GM23338 (cell line): ENCODE results near the gene TBC1D21.

ENCODE experiments used
- CREB1 ChIP-seq: fragments of 250-450 bp; sonication (Bioruptor Pico); IDR thresholded peaks from 2 replicates; pipeline ENCODE4 v1.5.0; 2020; ENCODE audit warnings: low read depth, mild to moderate bottlenecking, moderate library complexity
- CTCF ChIP-seq, 2 experiments: fragments of 200-600 bp in 1 of 2; sonication (generic) in 1 of 2; conservative IDR thresholded peaks; 2 replicates each; pipeline versions ENCODE4 v1.5.1 to v1.6.1; 2016 to 2017; ENCODE audit warnings: antibody characterized with exemption in 2 of 2, low read depth in 2 of 2, mild to moderate bottlenecking in 2 of 2, moderate library complexity in 1 of 2
- ETS1 ChIP-seq: IDR thresholded peaks from 2 replicates; pipeline ENCODE4 v1.6.1; 2016; ENCODE audit warnings: antibody characterized with exemption
- EZH2 ChIP-seq: fragments of 200-600 bp; sonication (generic); IDR thresholded peaks from one replicate; pipeline ENCODE4 v1.8.0; 2017; ENCODE audit warnings: antibody characterized with exemption, mild to moderate bottlenecking, low read depth; ENCODE audit not compliant: unreplicated experiment
- EZH2phosphoT487 ChIP-seq: fragments of 200-600 bp; sonication (generic); IDR thresholded peaks from one replicate; pipeline ENCODE4 v1.8.1; 2018; ENCODE audit warnings: antibody characterized with exemption; ENCODE audit not compliant: unreplicated experiment
- JUNB ChIP-seq: IDR thresholded peaks from one replicate; pipeline ENCODE4 v1.6.1; 2016; ENCODE audit warnings: antibody characterized with exemption; ENCODE audit not compliant: unreplicated experiment
- NANOG ChIP-seq: IDR thresholded peaks from 2 replicates; pipeline ENCODE4 v1.6.1; 2016; ENCODE audit warnings: antibody characterized with exemption, borderline replicate concordance
- POLR2AphosphoS5 ChIP-seq: IDR thresholded peaks from 2 replicates; pipeline ENCODE4 v1.6.1; 2016; ENCODE audit warnings: antibody characterized with exemption, low read depth
- REST ChIP-seq: IDR thresholded peaks from one replicate; pipeline ENCODE4 v1.6.1; 2018; ENCODE audit warnings: antibody characterized with exemption; ENCODE audit not compliant: unreplicated experiment
- ZNF331 ChIP-seq: fragments of 250-450 bp; sonication (Bioruptor Pico); IDR thresholded peaks from 2 replicates; pipeline ENCODE4 v1.5.0; 2020; ENCODE audit warnings: low read depth, mild to moderate bottlenecking, moderate library complexity

- TF ChIP-seq CTCF (conservative IDR thresholded peaks at IDR 0.05; ENCODE audit: low read depth in 2 of 2) (no peak), EZH2 (no peak), REST (peak; percentile 91), POLR2AphosphoS5 (no peak), CREB1 (CRISPR knock-in tag) (no peak), EZH2phosphoT487 (no peak), ETS1 (no peak), ZNF331 (CRISPR knock-in tag) (no peak), JUNB (no peak), NANOG (no peak)
Measured at GRCh38 chr15:73851689-73852088, 21.7 kb upstream of the TBC1D21 start.
